HG03135 (cell line): ENCODE results near the gene TLE3.
"Not testable (repeated sequence)": the region's sequence is repeated elsewhere in the genome, so short reads cannot be mapped to it uniquely, and the experiment has no call there.

ENCODE experiments used
- ATAC-seq: cut with Tn5 transposase; IDR thresholded peaks from one replicate; pipeline ENCODE4 v1.9.1; 2021; ENCODE audit warnings: mild to moderate bottlenecking, moderate library complexity; ENCODE audit not compliant: unreplicated experiment

TLE3 gene

GRCh38 chr15:70126362-70126761, 28.6 kb upstream of the TLE3 start:
- ATAC-seq = no peak

- ATAC-seq = no peak
Measured at GRCh38 chr15:70125605-70126004, 27.9 kb upstream of the TLE3 start.

GRCh38 chr15:70121624-70122302, 24.0 kb upstream of the TLE3 start:
- no peak for ATAC-seq

GRCh38 chr15:70120958-70121623, 23.4 kb upstream of the TLE3 start:
- ATAC-seq = no peak

GRCh38 chr15:70119911-70120508, 22.3 kb upstream of the TLE3 start:
- ATAC-seq = no peak

GRCh38 chr15:70118599-70118998, 20.9 kb upstream of the TLE3 start:
- ATAC-seq = no peak

GRCh38 chr15:70116317-70116716, 18.6 kb upstream of the TLE3 start:
- no peak for ATAC-seq

- ATAC-seq = no peak
Measured at GRCh38 chr15:70114221-70114620, 16.5 kb upstream of the TLE3 start.

GRCh38 chr15:70113304-70113700, 15.6 kb upstream of the TLE3 start:
- ATAC-seq = no peak

- ATAC-seq = not testable (repeated sequence)
Measured at GRCh38 chr15:70112572-70113303, 15.0 kb upstream of the TLE3 start.

- no peak for ATAC-seq
Measured at GRCh38 chr15:70112074-70112395, 14.3 kb upstream of the TLE3 start.

- ATAC-seq = no peak
Measured at GRCh38 chr15:70111203-70112073, 13.7 kb upstream of the TLE3 start.

- no peak for ATAC-seq
Measured at GRCh38 chr15:70109978-70110377, 12.3 kb upstream of the TLE3 start.

GRCh38 chr15:70109531-70109930, 11.8 kb upstream of the TLE3 start:
- ATAC-seq = no peak

- ATAC-seq = no peak
Measured at GRCh38 chr15:70103880-70104626, 6.3 kb upstream of the TLE3 start.

- ATAC-seq = no peak
Measured at GRCh38 chr15:70102827-70103226, 5.1 kb upstream of the TLE3 start.

- ATAC-seq = no peak
Measured at GRCh38 chr15:70101459-70102113, 3.9 kb upstream of the TLE3 start.

- no peak for ATAC-seq
Measured at GRCh38 chr15:70100474-70101341, 3.0 kb upstream of the TLE3 start.
